Adipose tissue (tissue), 3 donors: Measurements from ENCODE around the gene TRNP1. TPM values are rescaled to one million over a fixed set of nuclear protein-coding genes. Genes with fewer than 3 reads are reported as not detected.
"Not testable (repeated sequence)": the region's sequence is repeated elsewhere in the genome, so short reads cannot be mapped to it uniquely, and the experiment has no call there.

Experiments used
- H3K27ac ChIP-seq: one replicate; pipeline ENCODE4 v1.5.1; 2013; ENCODE audit warnings: low read depth, low read length
- WGBS, 3 donors: extraction: QIAGEN DNeasy Blood & Tissue Kit; methylation state at CpG; one replicate each; pipeline ENCODE4 v1.1.7; 2013; 5-methylcytosine and 5-hydroxymethylcytosine counted together
- polyA plus RNA-seq, 3 donors: library from polyadenylated mRNA; stranded (reverse); fragments of 200-250 nt; gene quantifications; one replicate each; pipeline ENCODE4 v1.2.3, GENCODE V29; 2013
- donor health status: healthy with polysubstance abuse.
- donor health status: Bipolar disorder and iron deficiency.
- donor health status: healthy.

Gene TRNP1
- 10 to 100 TPM in 2 of 3 donors, 1 to 10 TPM in 1; 9.1 to 10.4 (median 10.3) TPM for polyA plus RNA-seq

GRCh38 chr1:26993237-26994019 is at the start of gene TRNP1:
TSS of gene TRNP1 (plus strand) at chr1:26993692. CDS start at chr1:26993787, 95 bp downstream.
- 0 to 1% (median 1%) methylated on average over 39 to 56 of the region's 61 CpGs for WGBS, 3 donors
- no peak within 1 kb of the TSS for H3K27ac ChIP-seq

- H3K27ac ChIP-seq, result no peak overlapping the region
- 19 to 78% (median 73%) methylated on average over 2 of the region's 2 CpGs for WGBS, 3 donors
Measured at GRCh38 chr1:26945138-26945537, 48.4 kb upstream of the TRNP1 start.

- no peak overlapping the region for H3K27ac ChIP-seq
- WGBS, 3 donors, result 50 to 91% (median 76%) methylated on average over 8 of the region's 8 CpGs
Measured at GRCh38 chr1:26945728-26946127, 47.8 kb upstream of the TRNP1 start.

- 36 to 82% (median 76%) methylated on average over 4 of the region's 4 CpGs for WGBS, 3 donors
- no peak overlapping the region for H3K27ac ChIP-seq
Measured at GRCh38 chr1:26946270-26946669, 47.2 kb upstream of the TRNP1 start.

- WGBS, 3 donors, result 91 to 92% (median 91%) methylated on average over 16 of the region's 16 CpGs
- H3K27ac ChIP-seq, result not testable (repeated sequence)
Measured at GRCh38 chr1:26948725-26949057, 44.8 kb upstream of the TRNP1 start.

- 73 to 77% (median 73%) methylated on average over 1 of the region's 1 CpG for WGBS, 3 donors
- H3K27ac ChIP-seq, result no peak overlapping the region
Measured at GRCh38 chr1:26949266-26949925, 44.1 kb upstream of the TRNP1 start.

GRCh38 chr1:26949926-26950319 is 43.6 kb upstream of the TRNP1 start:
- no peak overlapping the region for H3K27ac ChIP-seq
- 69 to 85% (median 75%) methylated on average over 3 of the region's 3 CpGs for WGBS, 3 donors

GRCh38 chr1:26950602-26951001 is 42.9 kb upstream of the TRNP1 start:
- no peak overlapping the region for H3K27ac ChIP-seq
- 54 to 73% (median 55%) methylated on average over 8 of the region's 8 CpGs for WGBS, 3 donors

GRCh38 chr1:26951216-26951615 is 42.3 kb upstream of the TRNP1 start:
- 93 to 96% (median 94%) methylated on average over 14 of the region's 14 CpGs for WGBS, 3 donors
- H3K27ac ChIP-seq, result no peak overlapping the region

- 88 to 91% (median 90%) methylated on average over 24 of the region's 24 CpGs for WGBS, 3 donors
- H3K27ac ChIP-seq, result no peak overlapping the region
Measured at GRCh38 chr1:26951821-26952497, 41.5 kb upstream of the TRNP1 start.

- WGBS, 3 donors, result 95 to 97% (median 96%) methylated on average over 5 of the region's 5 CpGs
- no peak overlapping the region for H3K27ac ChIP-seq
Measured at GRCh38 chr1:26953374-26953773, 40.1 kb upstream of the TRNP1 start.

- 76 to 90% (median 86%) methylated on average over 3 of the region's 3 CpGs for WGBS, 3 donors
- no peak overlapping the region for H3K27ac ChIP-seq
Measured at GRCh38 chr1:26956321-26956720, 37.2 kb upstream of the TRNP1 start.

GRCh38 chr1:26957306-26957705 is 36.2 kb upstream of the TRNP1 start:
- H3K27ac ChIP-seq, result no peak overlapping the region
- WGBS, 3 donors, result 85 to 90% (median 87%) methylated on average over 3 of the region's 3 CpGs

- no peak overlapping the region for H3K27ac ChIP-seq
- 6 to 25% (median 20%) methylated on average over 11 to 13 of the region's 13 CpGs for WGBS, 3 donors
Measured at GRCh38 chr1:26959270-26959669, 34.2 kb upstream of the TRNP1 start.

GRCh38 chr1:26959722-26960624 is 33.5 kb upstream of the TRNP1 start, which contains the start of gene KDF1:
TSS of gene KDF1 (minus strand) at chr1:26960468. CDS start at chr1:26952380, 8,088 bp downstream.
- H3K27ac ChIP-seq, result no peak within 1 kb of the TSS
- 1 to 2% (median 2%) methylated on average over 68 to 86 of the region's 86 CpGs for WGBS, 3 donors

GRCh38 chr1:26960625-26960966 is 32.9 kb upstream of the TRNP1 start:
- H3K27ac ChIP-seq, result no peak overlapping the region
- 13 to 36% (median 26%) methylated on average over 3 of the region's 3 CpGs for whole genome bisulfite sequencing, 3 donors

- H3K27ac ChIP-seq, result no peak overlapping the region
- WGBS, 3 donors, result 48 to 82% (median 58%) methylated on average over 3 of the region's 3 CpGs
Measured at GRCh38 chr1:26961826-26962225, 31.7 kb upstream of the TRNP1 start.

- 88 to 94% (median 89%) methylated on average over 6 of the region's 6 CpGs for WGBS, 3 donors
- no peak overlapping the region for H3K27ac ChIP-seq
Measured at GRCh38 chr1:26965213-26965612, 28.3 kb upstream of the TRNP1 start.
